HepG2 (cell line): ENCODE results near the gene TESK1. TPM values are rescaled to one million over a fixed set of nuclear protein-coding genes. Genes with fewer than 3 reads are reported as not detected.

Source experiments
- AGO1 ChIP-seq: fragments of 200-400 bp; formaldehyde crosslinking; IDR thresholded peaks from 2 replicates; pipeline ENCODE4 v1.6.1; 2017; ENCODE audit warnings: mild to moderate bottlenecking, low read depth, low read length, moderate library complexity; ENCODE audit not compliant: poor library complexity, severe bottlenecking
- BCL6 ChIP-seq: IDR thresholded peaks from 2 replicates; pipeline ENCODE4 v1.6.1; 2016; ENCODE audit warnings: missing genetic modification reagents, missing compliant biosample characterization
- CENPX ChIP-seq: sonication (generic); formaldehyde crosslinking; IDR thresholded peaks from 2 replicates; pipeline ENCODE4 v1.9.0; 2021; ENCODE audit warnings: mild to moderate bottlenecking, missing genetic modification reagents, moderate library complexity
- DMAP1 ChIP-seq: IDR thresholded peaks from 2 replicates; pipeline ENCODE4 v1.6.1; 2016
- FOSL2 ChIP-seq: sonication (generic); formaldehyde crosslinking; IDR thresholded peaks from 2 replicates; pipeline ENCODE4 v1.4.0; 2020; ENCODE audit warnings: missing genetic modification reagents
- KLF15 ChIP-seq: sonication (generic); formaldehyde crosslinking; IDR thresholded peaks from 2 replicates; pipeline ENCODE4 v1.8.1; 2023; ENCODE audit warnings: borderline replicate concordance, mild to moderate bottlenecking, inconsistent platforms, missing genetic modification reagents, mixed read lengths
- NCOR1 ChIP-seq: fragments of 200-600 bp; sonication (generic); IDR thresholded peaks from 2 replicates; pipeline ENCODE4 v1.7.0; 2017; ENCODE audit warnings: antibody characterized with exemption, low read length, borderline replicate concordance
- NFATC3 ChIP-seq: sonication (generic); formaldehyde crosslinking; IDR thresholded peaks from 2 replicates; pipeline ENCODE4 v1.5.1; 2020; ENCODE audit warnings: mild to moderate bottlenecking, missing genetic modification reagents
- POGK ChIP-seq: sonication (generic); formaldehyde crosslinking; conservative IDR thresholded peaks from 2 replicates; pipeline ENCODE4 v1.8.0; 2022; ENCODE audit warnings: mild to moderate bottlenecking, moderate library complexity, missing genetic modification reagents
- RARA ChIP-seq: IDR thresholded peaks from 2 replicates; pipeline ENCODE4 v1.6.1; 2016; ENCODE audit warnings: missing genetic modification reagents, missing compliant biosample characterization
- RXRB ChIP-seq: IDR thresholded peaks from 2 replicates; pipeline ENCODE4 v1.6.1; 2016; ENCODE audit warnings: borderline replicate concordance, missing genetic modification reagents, missing compliant biosample characterization
- ZBTB38 ChIP-seq: sonication (generic); formaldehyde crosslinking; IDR thresholded peaks from 2 replicates; pipeline ENCODE4 v1.5.1; 2020; ENCODE audit warnings: mild to moderate bottlenecking, missing genetic modification reagents
- ZIK1 ChIP-seq: sonication (generic); formaldehyde crosslinking; IDR thresholded peaks from 2 replicates; pipeline ENCODE4 v1.5.0; 2020; ENCODE audit warnings: mild to moderate bottlenecking, low read depth, missing genetic modification reagents, borderline replicate concordance
- ZNF10 ChIP-seq: sonication (generic); formaldehyde crosslinking; IDR thresholded peaks from 2 replicates; pipeline ENCODE4 v1.4.0; 2020; ENCODE audit warnings: mild to moderate bottlenecking, low read depth, missing genetic modification reagents, borderline replicate concordance
- ZNF230 ChIP-seq: sonication (generic); formaldehyde crosslinking; IDR thresholded peaks from 2 replicates; pipeline ENCODE4 v1.4.0; 2020; ENCODE audit warnings: mild to moderate bottlenecking, missing genetic modification reagents
- ZNF280D ChIP-seq: sonication (generic); formaldehyde crosslinking; IDR thresholded peaks from 2 replicates; pipeline ENCODE4 v1.5.1; 2020; ENCODE audit warnings: mild to moderate bottlenecking, missing genetic modification reagents
- ZNF414 ChIP-seq: sonication (generic); formaldehyde crosslinking; IDR thresholded peaks from 2 replicates; pipeline ENCODE4 v1.5.0; 2020; ENCODE audit warnings: missing genetic modification reagents
- ZNF589 ChIP-seq: sonication (generic); formaldehyde crosslinking; conservative IDR thresholded peaks from 2 replicates; pipeline ENCODE4 v1.8.0; 2022; ENCODE audit warnings: mild to moderate bottlenecking, moderate library complexity, missing genetic modification reagents
- ZNF639 ChIP-seq: conservative IDR thresholded peaks from 2 replicates; pipeline ENCODE4 v1.6.1; 2018; ENCODE audit warnings: missing genetic modification reagents
- ZNF770 ChIP-seq: sonication (generic); formaldehyde crosslinking; IDR thresholded peaks from 2 replicates; pipeline ENCODE4 v1.5.0; 2020; ENCODE audit warnings: mild to moderate bottlenecking, missing genetic modification reagents
- polyA plus RNA-seq, 8 experiments: library from polyadenylated mRNA; depleted of rRNA in 3 of 8; stranded (reverse) in 7 of 8; unstranded in 1 of 8; fragments of >200 nt; fragmentation: Illumina TruSeq in 4 of 8; extraction: Trizol in 4 of 8; gene quantifications; 2 replicates each; pipeline versions ENCODE4 v1.2.1 to v1.2.3, GENCODE V29; 2011 to 2016; ENCODE audit warnings: low read depth in 4 of 8, missing spikeins in 1 of 8, mixed read lengths in 1 of 8; ENCODE audit not compliant: insufficient read depth in 1 of 8
- total RNA-seq, 5 experiments: library from RNA; depleted of rRNA; stranded (reverse); fragments of >200 nt; fragmentation: Illumina TruSeq; extraction: Trizol; gene quantifications; 2 replicates each; pipeline ENCODE4 v1.2.3, GENCODE V29; 2016; ENCODE audit warnings: low read depth in 1 of 5

TESK1 gene
- total and polyA plus RNA-seq, 2 of the 13 experiments (the other 11 are each of a cell fraction or from before 2014, with no cell fraction given): 7.3 to 13.6 TPM

GRCh38 chr9:35651956-35652828 lies 47.1 kb downstream of the TESK1 start (continued):
- no peak for TF ChIP-seq POGK (CRISPR knock-in tag)
- no peak for TF ChIP-seq NFATC3 (CRISPR knock-in tag)
- TF ChIP-seq ZNF414 (CRISPR knock-in tag): no peak
- peak; percentile 88 for TF ChIP-seq FOSL2 (CRISPR knock-in tag)
- peak; percentile 25; the same call in 1 of the 2 replicates for TF ChIP-seq RXRB
- no peak for TF ChIP-seq CENPX (CRISPR knock-in tag)
- peak; percentile 82 for TF ChIP-seq ZNF770 (CRISPR knock-in tag)
- TF ChIP-seq ZBTB38: no peak
- peak; percentile 22; the same call in 1 of the 2 replicates for TF ChIP-seq ZNF280D
- no peak for TF ChIP-seq ZNF10
- TF ChIP-seq DMAP1 (CRISPR knock-in tag): no peak
- TF ChIP-seq ZNF589 (CRISPR knock-in tag): no peak
- no peak for TF ChIP-seq ZIK1
- TF ChIP-seq AGO1: no peak
- no peak for TF ChIP-seq ZNF639
- 0 out of 2 replicates have a peak, but pooled peaks have one; percentile 19 for TF ChIP-seq BCL6 (CRISPR knock-in tag)
- TF ChIP-seq NCOR1: no peak
- TF ChIP-seq KLF15 (CRISPR knock-in tag): no peak
- TF ChIP-seq ZNF230 (CRISPR knock-in tag): no peak
- no peak for TF ChIP-seq RARA (CRISPR knock-in tag)
